ENCODE results near the gene CREB3L1. TPM values are rescaled to one million over a fixed set of nuclear protein-coding genes. Genes with fewer than 3 reads are reported as not detected.

CREB3L1 gene
- total and polyA plus RNA-seq, 2 experiments from 2014 or later = 8.5 to 10.4 TPM

DNA sequence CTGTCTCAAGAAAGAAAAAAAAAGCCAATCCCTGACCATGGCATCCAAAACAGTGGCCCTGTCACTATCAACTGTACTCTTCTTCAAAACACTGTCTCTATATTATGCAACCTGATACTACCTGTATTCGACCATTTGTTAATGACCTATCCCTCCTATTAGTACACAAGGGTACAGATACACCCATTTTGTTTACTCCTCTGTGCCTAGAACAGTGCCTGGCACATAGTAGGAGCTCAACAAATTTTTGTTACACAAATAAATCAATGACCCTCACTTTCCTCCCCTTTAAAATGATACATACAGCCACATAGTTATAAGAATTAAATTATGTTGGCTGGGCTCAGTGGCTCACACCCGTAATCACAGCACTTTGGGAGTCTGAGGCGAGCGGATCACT is 13.4 kb upstream of the CREB3L1 start:
- H3K9me3 Mint-ChIP-seq = no peaks in the 10 kb centered on the region
- H3K27me3 ChIP-seq (ENCODE audit: insufficient read depth) = no peaks in the 10 kb centered on the region
- peaks cover 12% of the 10 kb centered on the region for H3K27me3 Mint-ChIP-seq (ENCODE audit: insufficient read depth, low read depth, poor library complexity)
- H3K27ac Mint-ChIP-seq = no peak overlapping the region
- no peaks in the 10 kb centered on the region for H3K9me2 ChIP-seq (ENCODE audit: insufficient read depth)
- no peaks in the 10 kb centered on the region; the same call in 1 of the 2 replicates for H3K4me1 ChIP-seq (ENCODE audit: insufficient read depth)
- H3F3A ChIP-seq (replicated peaks; ENCODE audit: low read depth) = no peaks in the 10 kb centered on the region
- H3K4me1 Mint-ChIP-seq = peaks cover 11% of the 10 kb centered on the region
- no peaks in the 10 kb centered on the region for H3K36me3 Mint-ChIP-seq (ENCODE audit: low read depth)
- no peak overlapping the region for H2AFZ ChIP-seq
- no peaks in the 10 kb centered on the region for H3K36me3 ChIP-seq (ENCODE audit: insufficient read depth)
- H4K20me1 ChIP-seq (replicated peaks; ENCODE audit: insufficient read depth) = no peaks in the 10 kb centered on the region
- no peaks in the 10 kb centered on the region for H3K79me2 ChIP-seq (replicated peaks; ENCODE audit: insufficient read depth)
- no peak overlapping the region for H3K4me3 Mint-ChIP-seq
- H3K4me2 ChIP-seq = no peak overlapping the region
- H3K4me3 ChIP-seq = no peak overlapping the region
- ATAC-seq = no peak
- H3K27ac ChIP-seq (ENCODE audit: low read depth) = no peak overlapping the region
- DNase-seq (ENCODE audit: low spot score) = no peak
- no peak for TF ChIP-seq EZH2 (IDR thresholded peaks at IDR 0.05; ENCODE audit: low read depth, unreplicated experiment)
- TF ChIP-seq ZNF331 (CRISPR knock-in tag; IDR thresholded peaks at IDR 0.05; ENCODE audit: low read depth) = no peak
- TF ChIP-seq CREB1 (CRISPR knock-in tag; IDR thresholded peaks at IDR 0.05; ENCODE audit: low read depth) = no peak
- TF ChIP-seq, protein P1, sequence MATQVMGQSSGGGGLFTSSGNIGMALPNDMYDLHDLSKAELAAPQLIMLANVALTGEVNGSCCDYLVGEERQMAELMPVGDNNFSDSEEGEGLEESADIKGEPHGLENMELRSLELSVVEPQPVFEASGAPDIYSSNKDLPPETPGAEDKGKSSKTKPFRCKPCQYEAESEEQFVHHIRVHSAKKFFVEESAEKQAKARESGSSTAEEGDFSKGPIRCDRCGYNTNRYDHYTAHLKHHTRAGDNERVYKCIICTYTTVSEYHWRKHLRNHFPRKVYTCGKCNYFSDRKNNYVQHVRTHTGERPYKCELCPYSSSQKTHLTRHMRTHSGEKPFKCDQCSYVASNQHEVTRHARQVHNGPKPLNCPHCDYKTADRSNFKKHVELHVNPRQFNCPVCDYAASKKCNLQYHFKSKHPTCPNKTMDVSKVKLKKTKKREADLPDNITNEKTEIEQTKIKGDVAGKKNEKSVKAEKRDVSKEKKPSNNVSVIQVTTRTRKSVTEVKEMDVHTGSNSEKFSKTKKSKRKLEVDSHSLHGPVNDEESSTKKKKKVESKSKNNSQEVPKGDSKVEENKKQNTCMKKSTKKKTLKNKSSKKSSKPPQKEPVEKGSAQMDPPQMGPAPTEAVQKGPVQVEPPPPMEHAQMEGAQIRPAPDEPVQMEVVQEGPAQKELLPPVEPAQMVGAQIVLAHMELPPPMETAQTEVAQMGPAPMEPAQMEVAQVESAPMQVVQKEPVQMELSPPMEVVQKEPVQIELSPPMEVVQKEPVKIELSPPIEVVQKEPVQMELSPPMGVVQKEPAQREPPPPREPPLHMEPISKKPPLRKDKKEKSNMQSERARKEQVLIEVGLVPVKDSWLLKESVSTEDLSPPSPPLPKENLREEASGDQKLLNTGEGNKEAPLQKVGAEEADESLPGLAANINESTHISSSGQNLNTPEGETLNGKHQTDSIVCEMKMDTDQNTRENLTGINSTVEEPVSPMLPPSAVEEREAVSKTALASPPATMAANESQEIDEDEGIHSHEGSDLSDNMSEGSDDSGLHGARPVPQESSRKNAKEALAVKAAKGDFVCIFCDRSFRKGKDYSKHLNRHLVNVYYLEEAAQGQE (IDR thresholded peaks at IDR 0.05; ENCODE audit: unreplicated experiment) = no peak
- TF ChIP-seq, protein P2, sequence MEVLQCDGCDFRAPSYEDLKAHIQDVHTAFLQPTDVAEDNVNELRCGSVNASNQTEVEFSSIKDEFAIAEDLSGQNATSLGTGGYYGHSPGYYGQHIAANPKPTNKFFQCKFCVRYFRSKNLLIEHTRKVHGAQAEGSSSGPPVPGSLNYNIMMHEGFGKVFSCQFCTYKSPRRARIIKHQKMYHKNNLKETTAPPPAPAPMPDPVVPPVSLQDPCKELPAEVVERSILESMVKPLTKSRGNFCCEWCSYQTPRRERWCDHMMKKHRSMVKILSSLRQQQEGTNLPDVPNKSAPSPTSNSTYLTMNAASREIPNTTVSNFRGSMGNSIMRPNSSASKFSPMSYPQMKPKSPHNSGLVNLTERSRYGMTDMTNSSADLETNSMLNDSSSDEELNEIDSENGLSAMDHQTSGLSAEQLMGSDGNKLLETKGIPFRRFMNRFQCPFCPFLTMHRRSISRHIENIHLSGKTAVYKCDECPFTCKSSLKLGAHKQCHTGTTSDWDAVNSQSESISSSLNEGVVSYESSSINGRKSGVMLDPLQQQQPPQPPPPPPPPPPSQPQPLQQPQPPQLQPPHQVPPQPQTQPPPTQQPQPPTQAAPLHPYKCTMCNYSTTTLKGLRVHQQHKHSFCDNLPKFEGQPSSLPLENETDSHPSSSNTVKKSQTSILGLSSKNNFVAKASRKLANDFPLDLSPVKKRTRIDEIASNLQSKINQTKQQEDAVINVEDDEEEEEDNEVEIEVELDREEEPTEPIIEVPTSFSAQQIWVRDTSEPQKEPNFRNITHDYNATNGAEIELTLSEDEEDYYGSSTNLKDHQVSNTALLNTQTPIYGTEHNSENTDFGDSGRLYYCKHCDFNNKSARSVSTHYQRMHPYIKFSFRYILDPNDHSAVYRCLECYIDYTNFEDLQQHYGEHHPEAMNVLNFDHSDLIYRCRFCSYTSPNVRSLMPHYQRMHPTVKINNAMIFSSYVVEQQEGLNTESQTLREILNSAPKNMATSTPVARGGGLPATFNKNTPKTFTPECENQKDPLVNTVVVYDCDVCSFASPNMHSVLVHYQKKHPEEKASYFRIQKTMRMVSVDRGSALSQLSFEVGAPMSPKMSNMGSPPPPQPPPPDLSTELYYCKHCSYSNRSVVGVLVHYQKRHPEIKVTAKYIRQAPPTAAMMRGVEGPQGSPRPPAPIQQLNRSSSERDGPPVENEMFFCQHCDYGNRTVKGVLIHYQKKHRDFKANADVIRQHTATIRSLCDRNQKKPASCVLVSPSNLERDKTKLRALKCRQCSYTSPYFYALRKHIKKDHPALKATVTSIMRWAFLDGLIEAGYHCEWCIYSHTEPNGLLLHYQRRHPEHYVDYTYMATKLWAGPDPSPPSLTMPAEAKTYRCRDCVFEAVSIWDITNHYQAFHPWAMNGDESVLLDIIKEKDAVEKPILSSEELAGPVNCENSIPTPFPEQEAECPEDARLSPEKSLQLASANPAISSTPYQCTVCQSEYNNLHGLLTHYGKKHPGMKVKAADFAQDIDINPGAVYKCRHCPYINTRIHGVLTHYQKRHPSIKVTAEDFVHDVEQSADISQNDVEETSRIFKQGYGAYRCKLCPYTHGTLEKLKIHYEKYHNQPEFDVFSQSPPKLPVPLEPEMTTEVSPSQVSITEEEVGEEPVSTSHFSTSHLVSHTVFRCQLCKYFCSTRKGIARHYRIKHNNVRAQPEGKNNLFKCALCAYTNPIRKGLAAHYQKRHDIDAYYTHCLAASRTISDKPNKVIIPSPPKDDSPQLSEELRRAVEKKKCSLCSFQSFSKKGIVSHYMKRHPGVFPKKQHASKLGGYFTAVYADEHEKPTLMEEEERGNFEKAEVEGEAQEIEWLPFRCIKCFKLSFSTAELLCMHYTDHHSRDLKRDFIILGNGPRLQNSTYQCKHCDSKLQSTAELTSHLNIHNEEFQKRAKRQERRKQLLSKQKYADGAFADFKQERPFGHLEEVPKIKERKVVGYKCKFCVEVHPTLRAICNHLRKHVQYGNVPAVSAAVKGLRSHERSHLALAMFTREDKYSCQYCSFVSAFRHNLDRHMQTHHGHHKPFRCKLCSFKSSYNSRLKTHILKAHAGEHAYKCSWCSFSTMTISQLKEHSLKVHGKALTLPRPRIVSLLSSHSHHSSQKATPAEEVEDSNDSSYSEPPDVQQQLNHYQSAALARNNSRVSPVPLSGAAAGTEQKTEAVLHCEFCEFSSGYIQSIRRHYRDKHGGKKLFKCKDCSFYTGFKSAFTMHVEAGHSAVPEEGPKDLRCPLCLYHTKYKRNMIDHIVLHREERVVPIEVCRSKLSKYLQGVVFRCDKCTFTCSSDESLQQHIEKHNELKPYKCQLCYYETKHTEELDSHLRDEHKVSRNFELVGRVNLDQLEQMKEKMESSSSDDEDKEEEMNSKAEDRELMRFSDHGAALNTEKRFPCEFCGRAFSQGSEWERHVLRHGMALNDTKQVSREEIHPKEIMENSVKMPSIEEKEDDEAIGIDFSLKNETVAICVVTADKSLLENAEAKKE (CRISPR knock-in tag; IDR thresholded peaks at IDR 0.05) = no peak
- no peak for TF ChIP-seq NANOG (IDR thresholded peaks at IDR 0.05; ENCODE audit: borderline replicate concordance)
- TF ChIP-seq, protein P3, sequence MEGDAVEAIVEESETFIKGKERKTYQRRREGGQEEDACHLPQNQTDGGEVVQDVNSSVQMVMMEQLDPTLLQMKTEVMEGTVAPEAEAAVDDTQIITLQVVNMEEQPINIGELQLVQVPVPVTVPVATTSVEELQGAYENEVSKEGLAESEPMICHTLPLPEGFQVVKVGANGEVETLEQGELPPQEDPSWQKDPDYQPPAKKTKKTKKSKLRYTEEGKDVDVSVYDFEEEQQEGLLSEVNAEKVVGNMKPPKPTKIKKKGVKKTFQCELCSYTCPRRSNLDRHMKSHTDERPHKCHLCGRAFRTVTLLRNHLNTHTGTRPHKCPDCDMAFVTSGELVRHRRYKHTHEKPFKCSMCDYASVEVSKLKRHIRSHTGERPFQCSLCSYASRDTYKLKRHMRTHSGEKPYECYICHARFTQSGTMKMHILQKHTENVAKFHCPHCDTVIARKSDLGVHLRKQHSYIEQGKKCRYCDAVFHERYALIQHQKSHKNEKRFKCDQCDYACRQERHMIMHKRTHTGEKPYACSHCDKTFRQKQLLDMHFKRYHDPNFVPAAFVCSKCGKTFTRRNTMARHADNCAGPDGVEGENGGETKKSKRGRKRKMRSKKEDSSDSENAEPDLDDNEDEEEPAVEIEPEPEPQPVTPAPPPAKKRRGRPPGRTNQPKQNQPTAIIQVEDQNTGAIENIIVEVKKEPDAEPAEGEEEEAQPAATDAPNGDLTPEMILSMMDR (conservative IDR thresholded peaks at IDR 0.05; ENCODE audit: low read depth in 2 of 2) = no peak
- TF ChIP-seq ZNF114 (CRISPR knock-in tag; IDR thresholded peaks at IDR 0.05) = no peak
- TF ChIP-seq JUNB (IDR thresholded peaks at IDR 0.05; ENCODE audit: unreplicated experiment) = no peak
- TF ChIP-seq STAT1 (IDR thresholded peaks at IDR 0.05; ENCODE audit: unreplicated experiment) = no peak
- TF ChIP-seq, protein P4, sequence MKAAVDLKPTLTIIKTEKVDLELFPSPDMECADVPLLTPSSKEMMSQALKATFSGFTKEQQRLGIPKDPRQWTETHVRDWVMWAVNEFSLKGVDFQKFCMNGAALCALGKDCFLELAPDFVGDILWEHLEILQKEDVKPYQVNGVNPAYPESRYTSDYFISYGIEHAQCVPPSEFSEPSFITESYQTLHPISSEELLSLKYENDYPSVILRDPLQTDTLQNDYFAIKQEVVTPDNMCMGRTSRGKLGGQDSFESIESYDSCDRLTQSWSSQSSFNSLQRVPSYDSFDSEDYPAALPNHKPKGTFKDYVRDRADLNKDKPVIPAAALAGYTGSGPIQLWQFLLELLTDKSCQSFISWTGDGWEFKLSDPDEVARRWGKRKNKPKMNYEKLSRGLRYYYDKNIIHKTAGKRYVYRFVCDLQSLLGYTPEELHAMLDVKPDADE (IDR thresholded peaks at IDR 0.05) = no peak
- no peak for TF ChIP-seq EZH2phosphoT487 (IDR thresholded peaks at IDR 0.05; ENCODE audit: unreplicated experiment)
- no peak for TF ChIP-seq POLR2AphosphoS5 (IDR thresholded peaks at IDR 0.05; ENCODE audit: low read depth)

Measured in GM23338 (cell line).